ENCODE measurements around the gene CCDC141. TPM values are rescaled to one million over a fixed set of nuclear protein-coding genes. Genes with fewer than 3 reads are reported as not detected.

The CCDC141 gene
- total and polyA plus RNA-seq, 2 experiments from 2014 or later = 3.0 to 7.2 TPM

GRCh38 chr2:178825183-178825582 lies 224.8 kb downstream of the CCDC141 start:
- Histone ChIP-seq H3K9me2 (replicated peaks; ENCODE audit: insufficient read depth) (no peaks in the 10 kb centered on the region), H3K9me3 (ENCODE audit: low read depth) (no peaks in the 10 kb centered on the region), H3K4me3 (no peak overlapping the region), H3K36me3 (replicated peaks; ENCODE audit: insufficient read depth, low read depth) (no peaks in the 10 kb centered on the region), H3K79me2 (no peaks in the 10 kb centered on the region), H3K4me1 (ENCODE audit: insufficient read depth) (peaks cover 3% of the 10 kb centered on the region), H2AFZ (no peak overlapping the region), H3K27ac (no peak overlapping the region), H3K4me2 (no peak overlapping the region), H3K27me3 (no peaks in the 10 kb centered on the region), H4K20me1 (ENCODE audit: insufficient read depth, poor library complexity, severe bottlenecking) (no peaks in the 10 kb centered on the region)
- TF ChIP-seq EZH2 (IDR thresholded peaks at IDR 0.05; ENCODE audit: borderline replicate concordance) (no peak), EZH2phosphoT487 (IDR thresholded peaks at IDR 0.05; ENCODE audit: low read depth, severe bottlenecking, unreplicated experiment) (no peak)
- TF ChIP-seq, protein P1, sequence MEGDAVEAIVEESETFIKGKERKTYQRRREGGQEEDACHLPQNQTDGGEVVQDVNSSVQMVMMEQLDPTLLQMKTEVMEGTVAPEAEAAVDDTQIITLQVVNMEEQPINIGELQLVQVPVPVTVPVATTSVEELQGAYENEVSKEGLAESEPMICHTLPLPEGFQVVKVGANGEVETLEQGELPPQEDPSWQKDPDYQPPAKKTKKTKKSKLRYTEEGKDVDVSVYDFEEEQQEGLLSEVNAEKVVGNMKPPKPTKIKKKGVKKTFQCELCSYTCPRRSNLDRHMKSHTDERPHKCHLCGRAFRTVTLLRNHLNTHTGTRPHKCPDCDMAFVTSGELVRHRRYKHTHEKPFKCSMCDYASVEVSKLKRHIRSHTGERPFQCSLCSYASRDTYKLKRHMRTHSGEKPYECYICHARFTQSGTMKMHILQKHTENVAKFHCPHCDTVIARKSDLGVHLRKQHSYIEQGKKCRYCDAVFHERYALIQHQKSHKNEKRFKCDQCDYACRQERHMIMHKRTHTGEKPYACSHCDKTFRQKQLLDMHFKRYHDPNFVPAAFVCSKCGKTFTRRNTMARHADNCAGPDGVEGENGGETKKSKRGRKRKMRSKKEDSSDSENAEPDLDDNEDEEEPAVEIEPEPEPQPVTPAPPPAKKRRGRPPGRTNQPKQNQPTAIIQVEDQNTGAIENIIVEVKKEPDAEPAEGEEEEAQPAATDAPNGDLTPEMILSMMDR (IDR thresholded peaks at IDR 0.05; ENCODE audit: poor library complexity) = no peak
- DNase-seq (ENCODE audit: low spot score) = no peak
- 5% methylated on average over 1 of the region's 1 CpG for WGBS (ENCODE audit: low lambda C conversion rate, missing lambda C conversion rate)

GRCh38 chr2:178824181-178824580 lies 225.8 kb downstream of the CCDC141 start:
- Histone ChIP-seq H3K79me2 (no peaks in the 10 kb centered on the region), H3K27ac (no peak overlapping the region), H4K20me1 (ENCODE audit: insufficient read depth, poor library complexity, severe bottlenecking) (no peaks in the 10 kb centered on the region), H3K36me3 (replicated peaks; ENCODE audit: insufficient read depth, low read depth) (no peaks in the 10 kb centered on the region), H2AFZ (no peak overlapping the region), H3K27me3 (no peaks in the 10 kb centered on the region), H3K4me3 (no peak overlapping the region), H3K4me2 (no peak overlapping the region), H3K4me1 (ENCODE audit: insufficient read depth) (peaks cover 3% of the 10 kb centered on the region), H3K9me2 (replicated peaks; ENCODE audit: insufficient read depth) (no peaks in the 10 kb centered on the region), H3K9me3 (ENCODE audit: low read depth) (no peaks in the 10 kb centered on the region)
- TF ChIP-seq EZH2phosphoT487 (IDR thresholded peaks at IDR 0.05; ENCODE audit: low read depth, severe bottlenecking, unreplicated experiment) (no peak), EZH2 (IDR thresholded peaks at IDR 0.05; ENCODE audit: borderline replicate concordance) (no peak)
- TF ChIP-seq, protein P1 (IDR thresholded peaks at IDR 0.05; ENCODE audit: poor library complexity) = no peak
- DNase-seq (ENCODE audit: low spot score) = no peak
- 96% methylated on average over 7 of the region's 7 CpGs for WGBS (ENCODE audit: low lambda C conversion rate, missing lambda C conversion rate)

DNA sequence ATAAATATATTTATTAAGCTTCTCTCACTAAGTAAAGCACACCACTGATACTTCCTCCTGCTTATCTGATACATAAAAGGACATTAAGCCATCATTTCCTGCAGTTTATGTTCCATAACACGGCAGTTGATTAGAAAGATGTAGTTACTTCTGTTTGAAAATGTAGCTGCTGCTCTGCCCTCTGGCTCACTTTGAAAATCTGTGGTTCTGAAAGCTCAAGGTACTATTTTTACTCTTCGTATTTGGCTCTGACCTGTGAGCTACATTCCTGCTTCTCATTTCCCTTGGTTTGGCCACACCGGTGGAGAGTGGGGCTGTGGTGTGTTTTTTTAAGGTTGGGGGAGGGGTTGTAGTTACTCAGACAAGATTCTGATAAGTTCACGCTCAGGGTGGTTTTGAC lies 229.9 kb downstream of the CCDC141 start:
- Histone ChIP-seq H2AFZ (no peak overlapping the region), H3K4me3 (no peak overlapping the region), H3K27ac (no peak overlapping the region), H3K27me3 (no peaks in the 10 kb centered on the region), H3K36me3 (replicated peaks; ENCODE audit: insufficient read depth, low read depth) (no peaks in the 10 kb centered on the region), H4K20me1 (ENCODE audit: insufficient read depth, poor library complexity, severe bottlenecking) (no peaks in the 10 kb centered on the region), H3K9me2 (replicated peaks; ENCODE audit: insufficient read depth) (no peaks in the 10 kb centered on the region), H3K4me2 (no peak overlapping the region), H3K4me1 (ENCODE audit: insufficient read depth) (no peaks in the 10 kb centered on the region), H3K79me2 (no peaks in the 10 kb centered on the region), H3K9me3 (ENCODE audit: low read depth) (no peaks in the 10 kb centered on the region)
- TF ChIP-seq, protein P1 (IDR thresholded peaks at IDR 0.05; ENCODE audit: poor library complexity) = no peak
- no peak for TF ChIP-seq EZH2phosphoT487 (IDR thresholded peaks at IDR 0.05; ENCODE audit: low read depth, severe bottlenecking, unreplicated experiment)
- no peak for DNase-seq (ENCODE audit: low spot score)
- 49% methylated on average over 4 of the region's 4 CpGs for WGBS (ENCODE audit: low lambda C conversion rate, missing lambda C conversion rate)

Measured in hepatocyte (in vitro differentiated cells).